HepG2 (cell line): ENCODE data around the gene CCDC106. TPM values are rescaled to one million over a fixed set of nuclear protein-coding genes. Genes with fewer than 3 reads are reported as not detected.

ENCODE experiments used
- ADNP ChIP-seq: sonication (generic); formaldehyde crosslinking; IDR thresholded peaks from 2 replicates; pipeline ENCODE4 v1.4.0; 2020; ENCODE audit warnings: missing genetic modification reagents
- AGO2 ChIP-seq: fragments of 200-400 bp; formaldehyde crosslinking; optimal IDR thresholded peaks from 2 replicates; pipeline ENCODE3; 2017; ENCODE audit warnings: mild to moderate bottlenecking, low read depth, low read length, moderate library complexity
- FOSL1 ChIP-seq: sonication (generic); formaldehyde crosslinking; IDR thresholded peaks from 2 replicates; pipeline ENCODE4 v1.9.0; 2021; ENCODE audit warnings: missing genetic modification reagents, borderline replicate concordance
- HHEX ChIP-seq: IDR thresholded peaks from 2 replicates; pipeline ENCODE4 v1.6.1; 2016; ENCODE audit warnings: control low read depth
- KAT2B ChIP-seq: fragments of 150-350 bp; IDR thresholded peaks from 2 replicates; pipeline ENCODE4 v1.6.1; 2014; ENCODE audit warnings: low read depth, low read length, borderline replicate concordance
- KDM5B ChIP-seq: sonication (generic); formaldehyde crosslinking; IDR thresholded peaks from 2 replicates; pipeline ENCODE4 v1.4.0; 2020; ENCODE audit warnings: missing genetic modification reagents, mild to moderate bottlenecking, borderline replicate concordance
- MAF1 ChIP-seq: sonication (generic); formaldehyde crosslinking; IDR thresholded peaks from 2 replicates; pipeline ENCODE4 v1.5.0; 2020; ENCODE audit warnings: missing genetic modification reagents, borderline replicate concordance
- NR2F6 ChIP-seq, 2 experiments: IDR thresholded peaks; 2 replicates each; pipeline ENCODE4 v1.6.1; 2016; ENCODE audit warnings: antibody characterized with exemption in 1 of 2, mild to moderate bottlenecking in 1 of 2
- RBFOX2 ChIP-seq: fragments of 200-400 bp; formaldehyde crosslinking; IDR thresholded peaks from 2 replicates; pipeline ENCODE4 v1.6.1; 2017; ENCODE audit warnings: low read depth, mild to moderate bottlenecking, low read length
- RELA ChIP-seq: sonication (generic); formaldehyde crosslinking; IDR thresholded peaks from 2 replicates; pipeline ENCODE4 v1.4.0; 2020; ENCODE audit warnings: missing genetic modification reagents
- RXRB ChIP-seq: IDR thresholded peaks from 2 replicates; pipeline ENCODE4 v1.6.1; 2016; ENCODE audit warnings: borderline replicate concordance, missing genetic modification reagents, missing compliant biosample characterization
- SIN3A ChIP-seq: IDR thresholded peaks from 2 replicates; pipeline ENCODE4 v1.6.1; 2011; ENCODE audit warnings: low read depth, mild to moderate bottlenecking, control low read depth, low read length, borderline replicate concordance
- THAP11 ChIP-seq: IDR thresholded peaks from 2 replicates; pipeline ENCODE4 v1.6.1; 2016; ENCODE audit warnings: missing biosample characterization, missing genetic modification reagents
- ZNF331 ChIP-seq: sonication (generic); formaldehyde crosslinking; IDR thresholded peaks from 2 replicates; pipeline ENCODE4 v1.4.0; 2020; ENCODE audit warnings: missing genetic modification reagents
- ZNF335 ChIP-seq: sonication (generic); formaldehyde crosslinking; IDR thresholded peaks from 2 replicates; pipeline ENCODE4 v1.4.0; 2020; ENCODE audit warnings: missing genetic modification reagents
- ZNF367 ChIP-seq: sonication (generic); formaldehyde crosslinking; IDR thresholded peaks from 2 replicates; pipeline ENCODE4 v1.4.0; 2020; ENCODE audit warnings: missing genetic modification reagents, borderline replicate concordance
- ZNF557 ChIP-seq: sonication (generic); formaldehyde crosslinking; IDR thresholded peaks from 2 replicates; pipeline ENCODE4 v1.4.0; 2020; ENCODE audit warnings: missing genetic modification reagents
- ZNF564 ChIP-seq: sonication (generic); formaldehyde crosslinking; IDR thresholded peaks from 2 replicates; pipeline ENCODE4 v1.8.1; 2023; ENCODE audit warnings: mild to moderate bottlenecking, missing genetic modification reagents
- ZNF616 ChIP-seq: sonication (generic); formaldehyde crosslinking; IDR thresholded peaks from 2 replicates; pipeline ENCODE4 v1.5.0; 2020; ENCODE audit warnings: low read depth, mild to moderate bottlenecking, missing genetic modification reagents
- ZNF878 ChIP-seq: sonication (generic); formaldehyde crosslinking; IDR thresholded peaks from 2 replicates; pipeline ENCODE4 v1.8.1; 2023; ENCODE audit warnings: mild to moderate bottlenecking, missing genetic modification reagents, moderate library complexity
- polyA plus RNA-seq, 8 experiments: library from polyadenylated mRNA; depleted of rRNA in 3 of 8; stranded (reverse) in 7 of 8; unstranded in 1 of 8; fragments of >200 nt; fragmentation: Illumina TruSeq in 4 of 8; extraction: Trizol in 4 of 8; gene quantifications; 2 replicates each; pipeline versions ENCODE4 v1.2.1 to v1.2.3, GENCODE V29; 2011 to 2016; ENCODE audit warnings: low read depth in 4 of 8, missing spikeins in 1 of 8, mixed read lengths in 1 of 8; ENCODE audit not compliant: insufficient read depth in 1 of 8
- total RNA-seq, 5 experiments: library from RNA; depleted of rRNA; stranded (reverse); fragments of >200 nt; fragmentation: Illumina TruSeq; extraction: Trizol; gene quantifications; 2 replicates each; pipeline ENCODE4 v1.2.3, GENCODE V29; 2016; ENCODE audit warnings: low read depth in 1 of 5
- TF ChIP-seq, protein P1 (sequence below): IDR thresholded peaks from 2 replicates; pipeline ENCODE4 v1.6.1; 2016; ENCODE audit warnings: low read depth, control low read depth
- TF ChIP-seq, protein P2 (sequence below): sonication (generic); formaldehyde crosslinking; IDR thresholded peaks from 2 replicates; pipeline ENCODE4 v1.4.0; 2020; ENCODE audit warnings: missing genetic modification reagents
- TF ChIP-seq, protein P3 (sequence below): sonication (generic); formaldehyde crosslinking; conservative IDR thresholded peaks from 2 replicates; pipeline ENCODE4 v1.4.0; 2020; ENCODE audit warnings: missing genetic modification reagents
- TF ChIP-seq, protein P4 (sequence below): sonication (generic); formaldehyde crosslinking; IDR thresholded peaks from 2 replicates; pipeline ENCODE4 v1.4.0; 2020; ENCODE audit warnings: mild to moderate bottlenecking, missing genetic modification reagents

CCDC106 gene
- total and polyA plus RNA-seq, 2 of the 13 experiments (the other 11 are each of a cell fraction or from before 2014, with no cell fraction given), result 4.7 to 8.8 TPM

DNA sequence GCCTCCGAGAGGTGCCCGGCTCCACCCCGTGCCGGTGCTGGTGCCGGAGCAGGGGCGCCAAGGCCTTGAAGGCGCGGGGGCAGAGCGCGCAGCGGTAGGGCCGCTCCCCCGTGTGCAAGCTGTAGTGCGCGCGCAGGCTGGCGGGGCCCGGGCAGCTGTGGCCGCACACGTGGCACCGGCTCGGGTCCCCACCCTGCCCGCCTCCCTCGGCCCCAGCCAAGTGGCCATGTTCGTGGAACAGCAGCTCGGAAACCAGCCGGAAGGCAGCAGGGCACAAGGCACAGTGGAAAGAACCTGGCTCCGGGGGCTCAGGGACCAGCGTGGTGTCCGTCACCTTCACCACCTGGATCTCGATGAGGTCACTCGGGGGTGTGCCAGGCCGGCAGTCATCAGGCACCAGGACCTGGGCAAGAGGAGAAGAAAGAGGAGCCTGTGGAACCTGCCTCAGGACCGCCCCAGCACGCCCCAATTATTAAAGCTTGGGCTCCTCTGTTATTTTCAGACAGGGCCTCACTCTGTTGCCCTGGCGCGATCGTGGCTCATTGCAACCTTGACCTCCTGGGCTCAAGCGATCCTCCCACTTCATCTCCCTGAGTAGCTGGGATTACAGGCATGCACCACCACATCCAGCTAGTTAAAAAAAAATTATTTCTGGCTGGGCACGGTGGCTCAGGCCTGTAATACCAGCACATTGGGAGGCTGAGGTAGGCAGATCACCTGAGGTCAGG, 25.6 kb upstream of the CCDC106 start (continued):
- TF ChIP-seq ZNF616 (CRISPR knock-in tag) (no peak), ZNF878 (CRISPR knock-in tag) (no peak), KDM5B (CRISPR knock-in tag) (no peak), ADNP (CRISPR knock-in tag) (no peak), KAT2B (no peak), ZNF331 (CRISPR knock-in tag) (no peak), ZNF564 (CRISPR knock-in tag) (no peak), AGO2 (peak; percentile 15), ZNF557 (CRISPR knock-in tag) (no peak), THAP11 (CRISPR knock-in tag) (no peak), MAF1 (no peak), SIN3A (no peak), HHEX (no peak), NR2F6 (IDR thresholded peaks at IDR 0.05) (no peak), NR2F6 (CRISPR knock-in tag; IDR thresholded peaks at IDR 0.05) (peak; percentile 17; the same call in 1 of the 2 replicates), ZNF335 (CRISPR knock-in tag) (no peak), RBFOX2 (peak; percentile 67; the same call in 1 of the 2 replicates), RELA (CRISPR knock-in tag) (no peak), ZNF367 (no peak), RXRB (CRISPR knock-in tag) (no peak), FOSL1 (no peak)
- TF ChIP-seq, protein P1, sequence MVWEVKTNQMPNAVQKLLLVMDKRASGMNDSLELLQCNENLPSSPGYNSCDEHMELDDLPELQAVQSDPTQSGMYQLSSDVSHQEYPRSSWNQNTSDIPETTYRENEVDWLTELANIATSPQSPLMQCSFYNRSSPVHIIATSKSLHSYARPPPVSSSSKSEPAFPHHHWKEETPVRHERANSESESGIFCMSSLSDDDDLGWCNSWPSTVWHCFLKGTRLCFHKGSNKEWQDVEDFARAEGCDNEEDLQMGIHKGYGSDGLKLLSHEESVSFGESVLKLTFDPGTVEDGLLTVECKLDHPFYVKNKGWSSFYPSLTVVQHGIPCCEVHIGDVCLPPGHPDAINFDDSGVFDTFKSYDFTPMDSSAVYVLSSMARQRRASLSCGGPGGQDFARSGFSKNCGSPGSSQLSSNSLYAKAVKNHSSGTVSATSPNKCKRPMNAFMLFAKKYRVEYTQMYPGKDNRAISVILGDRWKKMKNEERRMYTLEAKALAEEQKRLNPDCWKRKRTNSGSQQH (CRISPR knock-in tag), result no peak
- TF ChIP-seq, protein P2, sequence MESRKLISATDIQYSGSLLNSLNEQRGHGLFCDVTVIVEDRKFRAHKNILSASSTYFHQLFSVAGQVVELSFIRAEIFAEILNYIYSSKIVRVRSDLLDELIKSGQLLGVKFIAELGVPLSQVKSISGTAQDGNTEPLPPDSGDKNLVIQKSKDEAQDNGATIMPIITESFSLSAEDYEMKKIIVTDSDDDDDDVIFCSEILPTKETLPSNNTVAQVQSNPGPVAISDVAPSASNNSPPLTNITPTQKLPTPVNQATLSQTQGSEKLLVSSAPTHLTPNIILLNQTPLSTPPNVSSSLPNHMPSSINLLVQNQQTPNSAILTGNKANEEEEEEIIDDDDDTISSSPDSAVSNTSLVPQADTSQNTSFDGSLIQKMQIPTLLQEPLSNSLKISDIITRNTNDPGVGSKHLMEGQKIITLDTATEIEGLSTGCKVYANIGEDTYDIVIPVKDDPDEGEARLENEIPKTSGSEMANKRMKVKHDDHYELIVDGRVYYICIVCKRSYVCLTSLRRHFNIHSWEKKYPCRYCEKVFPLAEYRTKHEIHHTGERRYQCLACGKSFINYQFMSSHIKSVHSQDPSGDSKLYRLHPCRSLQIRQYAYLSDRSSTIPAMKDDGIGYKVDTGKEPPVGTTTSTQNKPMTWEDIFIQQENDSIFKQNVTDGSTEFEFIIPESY, result peak; percentile 59; the same call in 1 of the 2 replicates
- TF ChIP-seq, protein P3, sequence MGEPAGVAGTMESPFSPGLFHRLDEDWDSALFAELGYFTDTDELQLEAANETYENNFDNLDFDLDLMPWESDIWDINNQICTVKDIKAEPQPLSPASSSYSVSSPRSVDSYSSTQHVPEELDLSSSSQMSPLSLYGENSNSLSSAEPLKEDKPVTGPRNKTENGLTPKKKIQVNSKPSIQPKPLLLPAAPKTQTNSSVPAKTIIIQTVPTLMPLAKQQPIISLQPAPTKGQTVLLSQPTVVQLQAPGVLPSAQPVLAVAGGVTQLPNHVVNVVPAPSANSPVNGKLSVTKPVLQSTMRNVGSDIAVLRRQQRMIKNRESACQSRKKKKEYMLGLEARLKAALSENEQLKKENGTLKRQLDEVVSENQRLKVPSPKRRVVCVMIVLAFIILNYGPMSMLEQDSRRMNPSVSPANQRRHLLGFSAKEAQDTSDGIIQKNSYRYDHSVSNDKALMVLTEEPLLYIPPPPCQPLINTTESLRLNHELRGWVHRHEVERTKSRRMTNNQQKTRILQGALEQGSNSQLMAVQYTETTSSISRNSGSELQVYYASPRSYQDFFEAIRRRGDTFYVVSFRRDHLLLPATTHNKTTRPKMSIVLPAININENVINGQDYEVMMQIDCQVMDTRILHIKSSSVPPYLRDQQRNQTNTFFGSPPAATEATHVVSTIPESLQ, result no peak
- TF ChIP-seq, protein P4, sequence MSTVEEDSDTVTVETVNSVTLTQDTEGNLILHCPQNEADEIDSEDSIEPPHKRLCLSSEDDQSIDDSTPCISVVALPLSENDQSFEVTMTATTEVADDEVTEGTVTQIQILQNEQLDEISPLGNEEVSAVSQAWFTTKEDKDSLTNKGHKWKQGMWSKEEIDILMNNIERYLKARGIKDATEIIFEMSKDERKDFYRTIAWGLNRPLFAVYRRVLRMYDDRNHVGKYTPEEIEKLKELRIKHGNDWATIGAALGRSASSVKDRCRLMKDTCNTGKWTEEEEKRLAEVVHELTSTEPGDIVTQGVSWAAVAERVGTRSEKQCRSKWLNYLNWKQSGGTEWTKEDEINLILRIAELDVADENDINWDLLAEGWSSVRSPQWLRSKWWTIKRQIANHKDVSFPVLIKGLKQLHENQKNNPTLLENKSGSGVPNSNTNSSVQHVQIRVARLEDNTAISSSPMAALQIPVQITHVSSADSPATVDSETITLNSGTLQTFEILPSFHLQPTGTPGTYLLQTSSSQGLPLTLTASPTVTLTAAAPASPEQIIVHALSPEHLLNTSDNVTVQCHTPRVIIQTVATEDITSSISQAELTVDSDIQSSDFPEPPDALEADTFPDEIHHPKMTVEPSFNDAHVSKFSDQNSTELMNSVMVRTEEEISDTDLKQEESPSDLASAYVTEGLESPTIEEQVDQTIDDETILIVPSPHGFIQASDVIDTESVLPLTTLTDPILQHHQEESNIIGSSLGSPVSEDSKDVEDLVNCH, result no peak
